ENCODE data around the gene CSH2. TPM values are rescaled to one million over a fixed set of nuclear protein-coding genes. Genes with fewer than 3 reads are reported as not detected.

Gene CSH2
- total RNA-seq, result not detected in 2 replicates

DNA sequence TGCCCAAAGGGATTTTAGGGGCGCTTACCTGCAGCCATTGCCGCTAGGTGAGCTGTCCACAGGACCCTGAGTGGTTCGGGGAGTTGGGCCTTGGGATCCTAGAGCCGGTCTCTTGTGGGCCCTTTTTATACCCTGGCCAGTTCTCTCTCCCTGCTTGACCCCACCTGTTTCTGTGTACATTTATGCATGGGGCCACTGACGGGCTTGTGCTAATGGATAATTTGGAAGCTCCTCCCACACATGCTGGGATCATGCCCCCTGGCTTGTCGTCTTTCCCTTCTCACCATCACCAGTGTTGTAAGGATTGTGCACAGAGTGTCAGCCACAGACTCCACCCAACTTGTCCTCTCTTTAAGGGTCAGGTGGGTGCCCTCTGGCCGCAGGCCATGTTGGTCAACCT is at the start of gene CSH2:
Gene CSH2 (minus strand): TSS at position 101 of the 400 bp plus-strand sequence. CDS start 63 bp downstream, at position 38.

DNA sequence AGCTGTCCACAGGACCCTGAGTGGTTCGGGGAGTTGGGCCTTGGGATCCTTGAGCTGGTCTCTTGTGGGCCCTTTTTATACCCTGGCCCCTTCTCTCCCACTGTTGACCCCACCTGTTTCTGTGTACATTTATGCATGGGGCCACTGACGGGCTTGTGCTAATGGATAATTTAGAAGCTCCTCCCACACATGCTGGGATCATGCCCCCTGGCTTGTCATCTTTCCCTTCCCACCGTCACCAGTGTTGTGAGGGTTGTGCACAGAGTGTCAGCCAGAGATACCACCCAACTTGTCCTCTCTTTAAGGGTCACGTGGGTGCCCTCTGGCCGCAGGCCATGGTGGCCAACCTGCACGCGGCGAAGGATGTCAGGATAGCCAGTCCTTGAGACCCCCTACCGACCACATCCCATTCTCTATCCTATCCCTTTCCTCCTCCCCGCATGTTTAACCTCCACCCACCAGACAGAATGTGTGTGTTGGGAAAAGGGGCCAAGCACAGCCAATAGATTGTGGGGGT is 45.4 kb upstream of the CSH2 start, which contains the start of gene GH1:
Gene GH1 (minus strand): TSS at position 51 of the 517 bp plus-strand sequence. CDS start 63 bp downstream, outside the sequence.

DNA sequence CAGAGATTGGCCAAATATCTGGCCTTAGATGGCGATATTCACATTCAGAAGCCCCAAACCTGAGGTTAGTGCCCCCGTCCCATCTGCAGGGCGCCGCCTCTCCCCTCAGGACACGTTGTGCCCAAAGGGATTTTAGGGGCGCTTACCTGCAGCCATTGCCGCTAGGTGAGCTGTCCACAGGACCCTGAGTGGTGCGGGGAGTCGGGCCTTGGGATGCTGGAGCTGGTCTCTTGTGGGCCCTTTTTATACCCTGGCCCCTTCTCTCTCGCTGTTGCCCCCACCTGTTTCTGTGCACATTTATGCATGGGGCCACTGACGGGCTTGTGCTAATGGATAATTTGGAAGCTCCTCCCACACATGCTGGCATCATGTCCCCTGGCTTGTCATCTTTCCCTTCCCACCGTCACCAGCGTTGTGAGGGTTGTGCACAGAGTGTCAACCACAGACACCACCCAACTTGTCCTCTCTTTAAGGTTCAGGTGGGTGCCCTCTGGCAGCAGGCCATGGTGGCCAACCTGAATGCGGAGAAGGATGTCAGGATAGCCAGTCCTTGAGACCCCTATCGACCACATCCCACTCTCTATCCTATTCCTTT is 37.7 kb upstream of the CSH2 start, which contains the start of gene CSHL1:
Gene CSHL1 (minus strand): TSS at position 218 of the 595 bp plus-strand sequence. CDS start 62 bp downstream, at position 156.

DNA sequence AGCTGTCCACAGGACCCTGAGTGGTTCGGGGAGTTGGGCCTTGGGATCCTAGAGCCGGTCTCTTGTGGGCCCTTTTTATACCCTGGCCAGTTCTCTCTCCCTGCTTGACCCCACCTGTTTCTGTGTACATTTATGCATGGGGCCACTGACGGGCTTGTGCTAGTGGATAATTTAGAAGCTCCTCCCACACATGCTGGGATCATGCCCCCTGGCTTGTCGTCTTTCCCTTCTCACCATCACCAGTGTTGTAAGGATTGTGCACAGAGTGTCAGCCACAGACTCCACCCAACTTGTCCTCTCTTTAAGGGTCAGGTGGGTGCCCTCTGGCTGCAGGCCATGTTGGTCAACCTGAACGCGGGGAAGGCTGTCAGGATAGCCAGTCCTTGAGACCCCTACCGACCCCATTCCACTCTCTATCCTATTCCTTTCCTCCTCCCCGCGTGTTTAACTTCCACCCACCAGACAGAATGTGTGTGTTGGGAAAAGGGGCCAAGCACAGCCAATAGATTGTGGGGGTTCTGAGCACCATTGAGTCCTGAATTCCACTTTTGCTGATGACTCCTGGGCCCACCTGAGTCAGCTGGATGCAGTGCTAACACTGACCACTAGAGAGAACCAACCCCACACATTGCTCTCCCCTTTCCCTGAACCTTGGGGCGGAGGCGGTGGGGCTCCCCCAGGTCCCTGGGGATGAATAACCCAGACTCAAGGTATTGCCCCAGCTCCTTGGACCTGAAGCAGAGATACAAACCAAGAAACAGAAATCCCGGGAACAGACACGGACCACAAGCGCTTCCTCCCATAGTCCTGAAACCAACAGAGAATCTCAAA is 23.3 kb upstream of the CSH2 start, which contains the start of gene CSH1:
Gene CSH1 (minus strand): TSS at position 51 of the 831 bp plus-strand sequence. CDS start 63 bp downstream, outside the sequence.

DNA sequence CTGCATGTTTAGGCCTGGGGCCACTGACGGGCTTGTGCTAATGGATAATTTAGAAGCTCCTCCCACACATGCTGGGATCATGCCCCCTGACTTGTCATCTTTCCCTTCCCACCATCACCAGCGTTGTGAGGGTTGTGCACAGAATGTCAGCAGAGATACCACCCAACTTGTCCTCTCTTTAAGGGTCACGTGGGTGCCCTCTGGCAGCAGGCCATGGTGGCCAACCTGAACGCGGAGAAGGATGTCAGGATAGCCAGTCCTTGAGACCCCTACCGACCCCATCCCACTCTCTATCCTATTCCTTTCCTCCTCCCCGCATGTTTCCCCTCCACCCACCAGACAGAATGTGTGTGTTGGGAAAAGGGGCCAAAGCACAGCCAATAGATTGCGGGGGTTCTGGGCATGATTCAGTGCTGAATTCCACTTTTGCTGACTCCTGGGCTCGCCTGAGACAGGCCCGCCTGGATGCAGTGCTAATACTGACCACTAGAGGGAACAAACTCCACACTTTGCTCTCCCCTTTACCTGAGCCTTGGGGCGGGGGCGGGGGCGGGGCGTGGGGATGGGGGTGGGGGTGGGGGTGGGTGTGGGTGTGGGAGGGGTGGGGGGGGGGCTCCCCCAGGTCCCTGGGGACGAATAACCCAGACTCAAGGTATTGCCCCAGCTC is 8.6 kb upstream of the CSH2 start, which contains the start of gene GH2:
Gene GH2 (minus strand): TSS at position 10 of the 667 bp plus-strand sequence. CDS start 143 bp downstream, outside the sequence.

DNA sequence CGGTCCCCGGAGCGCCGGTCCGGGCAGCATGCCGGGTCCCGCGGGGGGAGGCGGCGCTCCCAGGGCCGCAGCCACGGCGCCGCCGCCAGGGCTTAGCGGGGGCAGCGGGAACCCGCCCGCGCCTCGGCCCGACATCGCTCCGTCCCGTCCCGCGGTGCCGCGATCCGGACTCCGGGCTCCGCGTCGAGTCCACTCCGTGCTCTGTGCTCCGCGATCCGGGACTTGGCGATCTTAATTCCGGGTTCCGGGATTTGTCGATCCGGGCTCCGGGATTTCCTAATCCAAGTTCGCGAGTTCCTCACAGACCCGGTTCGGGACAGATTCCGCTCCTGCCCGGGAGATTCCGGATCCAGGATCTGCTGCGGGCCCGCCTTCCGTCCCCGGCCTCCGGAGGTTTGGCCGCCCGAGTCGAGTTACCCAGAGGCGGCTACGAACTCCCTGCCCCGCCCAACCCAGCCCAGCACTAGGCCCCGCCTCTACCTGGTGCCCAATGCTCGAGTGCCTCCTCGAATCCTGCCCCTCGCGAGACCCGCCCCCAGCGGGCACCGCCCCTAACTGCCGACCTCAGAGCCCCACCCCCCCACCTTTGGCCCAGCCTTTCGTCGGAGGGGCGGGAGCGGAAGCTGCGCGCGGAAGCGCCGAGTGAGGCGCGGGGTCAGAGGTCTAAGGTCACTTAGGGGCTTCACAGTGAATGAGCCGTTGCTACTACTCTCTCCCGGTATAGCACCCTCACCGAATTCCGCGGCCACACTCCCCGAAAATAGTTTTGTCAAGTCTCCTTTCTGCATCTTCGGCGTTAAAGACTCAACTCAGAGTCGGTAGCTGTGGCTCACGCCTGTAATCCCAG is 30.7 kb downstream of the CSH2 start, which contains the start of gene SMARCD2:
Gene SMARCD2 (minus strand): TSS at position 146 of the 847 bp plus-strand sequence. CDS start 11 bp downstream, at position 135.

DNA sequence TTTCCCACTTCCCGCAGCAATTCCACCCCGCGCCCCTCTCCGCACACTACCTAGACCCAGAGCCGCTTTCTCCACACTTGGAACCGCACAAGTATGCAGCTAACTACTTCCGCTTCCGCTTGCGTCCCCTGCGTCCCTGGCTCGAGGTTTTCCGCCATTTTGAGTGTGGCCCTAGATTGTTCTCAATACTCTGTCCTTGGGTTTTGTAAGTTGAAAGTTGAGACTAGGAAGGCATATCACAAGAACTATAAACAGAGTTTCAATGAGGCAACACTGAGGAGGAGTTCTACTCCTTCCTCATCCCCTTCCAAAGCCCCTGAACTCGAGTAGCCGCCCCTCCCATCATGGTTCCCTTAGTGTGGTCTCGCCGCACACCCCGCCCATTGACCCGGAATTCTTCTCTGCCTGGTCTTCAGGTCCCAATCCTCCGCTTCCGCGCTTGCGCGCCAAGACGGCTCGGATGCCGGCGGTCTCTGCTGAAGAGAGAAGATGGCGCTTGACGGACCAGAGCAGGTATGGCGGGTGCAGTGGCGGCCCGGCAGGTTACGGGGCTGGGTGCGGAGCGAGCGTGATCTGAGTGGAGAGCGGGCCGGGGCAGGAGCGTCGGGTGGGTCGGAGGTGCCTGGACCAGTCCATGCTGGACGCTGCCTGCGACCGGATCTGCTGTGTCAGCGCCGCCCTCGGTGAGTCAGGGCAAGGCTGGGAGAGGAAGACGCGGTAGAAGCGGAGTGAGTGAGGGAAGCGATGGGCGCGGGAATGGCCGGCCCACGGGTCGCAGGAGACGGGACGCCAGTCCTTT is 46.3 kb downstream of the CSH2 start, which contains the start of the genes FTSJ3 and PSMC5:
Gene FTSJ3 (minus strand): TSS at position 662 of the 799 bp plus-strand sequence. CDS start 761 bp downstream, outside the sequence.
Gene PSMC5 (plus strand): TSS at position 430 of the 799 bp plus-strand sequence. CDS start 60 bp downstream, at position 490.

Other genes with a start within 250 kb of the CSH2 start
- gene LIMD2, start 173.6 kb downstream of the CSH2 start, total RNA-seq, result 19.3 and 28.1 TPM in 2 replicates
- gene STRADA, start 131.9 kb downstream of the CSH2 start, total RNA-seq, result 22.4 and 26.8 TPM in 2 replicates
- gene CCDC47, start 100.1 kb downstream of the CSH2 start, total RNA-seq, result 116 and 130 TPM in 2 replicates
- gene DDX42, start 99.5 kb downstream of the CSH2 start, total RNA-seq, result 56.3 and 57.5 TPM in 2 replicates
- gene PSMC5, start 46.2 kb downstream of the CSH2 start, total RNA-seq, result 78.1 and 83.1 TPM in 2 replicates
- gene FTSJ3, start 46.0 kb downstream of the CSH2 start, total RNA-seq, result 54.8 and 59.6 TPM in 2 replicates
- 46.7 and 60.8 TPM in 2 replicates for gene SMARCD2, start 31.0 kb downstream of the CSH2 start, total RNA-seq
- gene GH2, start 8.3 kb upstream of the CSH2 start, total RNA-seq, result not detected in 2 replicates
- gene CSH1, start 22.9 kb upstream of the CSH2 start, total RNA-seq, result not detected in 2 replicates
- not detected in 2 replicates for gene CSHL1, start 37.6 kb upstream of the CSH2 start, total RNA-seq
- gene GH1, start 45.2 kb upstream of the CSH2 start, total RNA-seq, result not detected in 2 replicates
- gene CD79B, start 58.7 kb upstream of the CSH2 start, total RNA-seq, result 0.22 and 0.43 TPM in 2 replicates
- under 0.01 TPM in 2 replicates for gene SCN4A, start 99.2 kb upstream of the CSH2 start, total RNA-seq
- 0.54 and 0.60 TPM in 2 replicates for gene PRR29, start 124.7 kb upstream of the CSH2 start, total RNA-seq
- 99.0 and 162 TPM in 2 replicates for gene ICAM2, start 147.0 kb upstream of the CSH2 start, total RNA-seq

Measured in dermis lymphatic vessel endothelial cell (primary cell).